Muscle of leg (tissue), 11 donors: ENCODE measurements around the gene TTLL6. TPM values are rescaled to one million over a fixed set of nuclear protein-coding genes. Genes with fewer than 3 reads are reported as not detected.

Experiments
- DNase-seq: peaks from one replicate; pipeline ENCODE4 v3.0.0; 2013
- H3K27ac ChIP-seq: one replicate; pipeline ENCODE4 v1.5.1; 2013; ENCODE audit warnings: mild to moderate bottlenecking, low read length, control low read depth
- H3K27me3 ChIP-seq: one replicate; pipeline ENCODE4 v1.6.1; 2013; ENCODE audit warnings: low read length; ENCODE audit not compliant: control insufficient read depth, insufficient read depth
- H3K36me3 ChIP-seq: one replicate; pipeline ENCODE4 v1.6.1; 2013; ENCODE audit warnings: low read length; ENCODE audit not compliant: control insufficient read depth, insufficient read depth
- H3K4me1 ChIP-seq: one replicate; pipeline ENCODE4 v1.6.1; 2013; ENCODE audit warnings: low read length; ENCODE audit not compliant: control insufficient read depth, insufficient read depth
- H3K4me3 ChIP-seq: one replicate; pipeline ENCODE4 v1.5.1; 2013; ENCODE audit warnings: low read length, control low read depth
- H3K9me3 ChIP-seq: replicated peaks from 2 replicates; pipeline ENCODE4 v1.6.1; 2013; ENCODE audit warnings: low read depth, low read length; ENCODE audit not compliant: control insufficient read depth
- WGBS: methylation state at CpG from one replicate; pipeline ENCODE4 v1.1.5; 2013; ENCODE audit warnings: missing lambda C conversion rate; ENCODE audit not compliant: insufficient coverage; 5-methylcytosine and 5-hydroxymethylcytosine counted together
- polyA plus RNA-seq, 8 donors: library from polyadenylated mRNA; unstranded; fragments of 120-200 nt; gene quantifications; one replicate each; pipeline versions ENCODE4 v1.2.1 to v1.2.3, GENCODE V29; 2013; ENCODE audit warnings: inconsistent platforms in 1 of 8, low replicate concordance in 1 of 8; ENCODE audit not compliant: insufficient read length in 8 of 8, insufficient read depth in 1 of 8
- total RNA-seq: library from RNA; stranded (reverse); fragments of 120-200 nt; gene quantifications from one replicate; pipeline ENCODE4 v1.2.4, GENCODE V29; 2013

TTLL6 gene
- total and polyA plus RNA-seq, 9 donors = 0.25 to 0.62 TPM; not detected in 7

GRCh38 chr17:48723423-48724250 is 93.4 kb downstream of the TTLL6 start:
- Histone ChIP-seq H3K27me3 (peaks cover 99% of the 10 kb centered on the region), H3K9me3 (no peaks in the 10 kb centered on the region), H3K4me1 (peaks cover 35% of the 10 kb centered on the region), H3K36me3 (no peaks in the 10 kb centered on the region), H3K27ac (no peak overlapping the region), H3K4me3 (no peak overlapping the region)
- WGBS = 5% methylated on average over 30 of the region's 42 CpGs
- no peak for DNase-seq

GRCh38 chr17:48722915-48723422 is 94.1 kb downstream of the TTLL6 start, which contains the start of gene PRAC2:
TSS of gene PRAC2 (plus strand) at chr17:48723185. CDS start at chr17:48724411, 1,226 bp downstream.
- WGBS = 0% methylated on average over 8 of the region's 21 CpGs
- H3K36me3 ChIP-seq = no peaks in the 10 kb centered on the region
- no peaks in the 10 kb centered on the region for H3K9me3 ChIP-seq
- no peak for DNase-seq
- H3K4me1 ChIP-seq = peaks cover 33% of the 10 kb centered on the region
- peaks cover 99% of the 10 kb centered on the region for H3K27me3 ChIP-seq
- H3K27ac ChIP-seq = no peak within 1 kb of the TSS
- H3K4me3 ChIP-seq = no peak within 1 kb of the TSS

GRCh38 chr17:48722201-48722907 is 94.7 kb downstream of the TTLL6 start, which contains the start of gene PRAC1:
TSS of gene PRAC1 (minus strand) at chr17:48722518. CDS start at chr17:48722392, 126 bp downstream.
- 7% methylated on average over 15 of the region's 21 CpGs for WGBS
- no peak within 1 kb of the TSS for H3K27ac ChIP-seq
- H3K4me3 ChIP-seq = no peak within 1 kb of the TSS
- no peaks in the 10 kb centered on the region for H3K36me3 ChIP-seq
- H3K9me3 ChIP-seq = no peaks in the 10 kb centered on the region
- no peak for DNase-seq
- peaks cover 33% of the 10 kb centered on the region for H3K4me1 ChIP-seq
- peaks cover 96% of the 10 kb centered on the region for H3K27me3 ChIP-seq

- H3K4me3 ChIP-seq = no peak overlapping the region
- 80% methylated on average over 1 of the region's 1 CpG for WGBS
- no peaks in the 10 kb centered on the region for H3K36me3 ChIP-seq
- no peaks in the 10 kb centered on the region for H3K9me3 ChIP-seq
- DNase-seq = no peak
- peaks cover 93% of the 10 kb centered on the region for H3K27me3 ChIP-seq
- H3K4me1 ChIP-seq = peaks cover 33% of the 10 kb centered on the region
- no peak overlapping the region for H3K27ac ChIP-seq
Measured at GRCh38 chr17:48721009-48721402, 96.0 kb downstream of the TTLL6 start.

GRCh38 chr17:48720266-48721008 is 96.6 kb downstream of the TTLL6 start:
- no peak for DNase-seq
- H3K27me3 ChIP-seq = peaks cover 93% of the 10 kb centered on the region
- H3K4me1 ChIP-seq = peaks cover 31% of the 10 kb centered on the region
- H3K27ac ChIP-seq = no peak overlapping the region
- no peak overlapping the region for H3K4me3 ChIP-seq
- no peaks in the 10 kb centered on the region for H3K9me3 ChIP-seq
- no peaks in the 10 kb centered on the region for H3K36me3 ChIP-seq
- WGBS = 7% methylated on average over 3 of the region's 11 CpGs

- no peaks in the 10 kb centered on the region for H3K36me3 ChIP-seq
- H3K4me1 ChIP-seq = peaks cover 24% of the 10 kb centered on the region
- no peak overlapping the region for H3K27ac ChIP-seq
- no peaks in the 10 kb centered on the region for H3K9me3 ChIP-seq
- H3K4me3 ChIP-seq = no peak overlapping the region
- H3K27me3 ChIP-seq = peaks cover 90% of the 10 kb centered on the region
- DNase-seq = no peak
- WGBS = 8% methylated on average over 20 of the region's 37 CpGs
Measured at GRCh38 chr17:48719642-48720265, 97.3 kb downstream of the TTLL6 start.

- no peak overlapping the region for H3K4me3 ChIP-seq
- 2% methylated on average over 65 of the region's 80 CpGs for WGBS
- no peak for DNase-seq
- peaks cover 88% of the 10 kb centered on the region for H3K27me3 ChIP-seq
- H3K4me1 ChIP-seq = peaks cover 19% of the 10 kb centered on the region
- H3K27ac ChIP-seq = no peak overlapping the region
- no peaks in the 10 kb centered on the region for H3K9me3 ChIP-seq
- H3K36me3 ChIP-seq = no peaks in the 10 kb centered on the region
Measured at GRCh38 chr17:48718761-48719641, 98.0 kb downstream of the TTLL6 start.

- Histone ChIP-seq H3K4me3 (no peak overlapping the region), H3K4me1 (peaks cover 13% of the 10 kb centered on the region), H3K9me3 (no peaks in the 10 kb centered on the region), H3K36me3 (no peaks in the 10 kb centered on the region), H3K27ac (no peak overlapping the region), H3K27me3 (peaks cover 88% of the 10 kb centered on the region)
- WGBS = 8% methylated on average over 20 of the region's 24 CpGs
- DNase-seq = no peak
Measured at GRCh38 chr17:48718227-48718760, 98.7 kb downstream of the TTLL6 start.
